DOHH2 (cell line): ENCODE measurements around the gene CHD6.

Experiments used
- CTCF ChIP-seq: fragments of 200-600 bp; sonication (generic); IDR thresholded peaks from one replicate; pipeline ENCODE4 v1.5.1; 2014; ENCODE audit warnings: antibody characterized with exemption, mild to moderate bottlenecking, low read depth, low read length; ENCODE audit not compliant: poor library complexity, severe bottlenecking
- EZH2phosphoT487 ChIP-seq: fragments of 200-600 bp; sonication (generic); IDR thresholded peaks from 2 replicates; pipeline ENCODE4 v1.6.1; 2017; ENCODE audit warnings: borderline replicate concordance, mild to moderate bottlenecking, antibody characterized with exemption, low read length, moderate library complexity, mixed read lengths

- TF ChIP-seq CTCF (no peak), EZH2phosphoT487 (no peak)
These were observed 25.5 kb downstream of the CHD6 start for GRCh38 chr20:41592516-41593216.
